ENCODE data around the gene COL27A1.
A peak's percentile ranks its signal among the peaks of the same experiment; 100 is the strongest.

Gene COL27A1

DNA sequence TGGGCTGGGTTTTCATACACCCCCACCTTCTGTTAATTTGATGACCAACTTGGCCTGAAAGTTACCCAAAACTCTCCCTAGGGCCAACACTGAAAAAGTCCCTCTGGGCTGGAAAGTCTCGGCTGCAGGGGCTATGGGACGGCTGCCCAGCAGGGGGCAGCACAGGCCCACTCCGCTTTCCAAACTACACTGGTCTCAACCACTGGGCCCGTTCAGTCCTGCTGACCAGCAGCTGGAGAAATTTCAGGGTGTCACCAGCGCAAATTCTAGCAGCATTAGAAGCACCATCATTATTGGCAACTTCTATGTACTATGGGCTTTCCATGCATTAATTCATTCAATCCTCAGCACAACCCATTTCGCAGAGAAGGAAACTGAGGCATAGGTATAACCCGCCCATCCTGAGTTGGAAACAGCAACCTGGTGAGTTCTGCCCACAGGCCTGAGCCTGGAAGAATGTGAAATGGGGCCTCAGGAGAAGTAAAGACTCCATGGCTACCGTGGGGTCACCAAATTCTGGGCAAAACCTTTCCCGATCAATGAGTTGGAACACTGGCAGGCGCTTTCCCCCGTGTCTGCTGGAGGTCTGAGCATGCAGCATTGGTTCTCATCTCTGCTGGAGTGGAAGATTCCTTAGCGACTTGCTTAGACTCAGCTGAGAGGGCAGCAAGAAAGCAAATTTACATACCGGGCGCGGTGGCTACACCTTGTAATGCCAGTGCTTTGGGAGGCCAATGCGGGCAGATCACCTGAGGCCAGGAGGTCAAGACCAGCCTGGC is 184.0 kb downstream of the COL27A1 start:
- no peaks in the 10 kb centered on the region for H3K79me1 ChIP-seq (ENCODE audit: low read length)
- no peaks in the 10 kb centered on the region for H3K27me3 ChIP-seq (ENCODE audit: insufficient read depth, low read length, poor library complexity)
- no peak overlapping the region for H3K18ac ChIP-seq (ENCODE audit: low read length)
- WGBS (ENCODE audit: extremely low coverage, insufficient coverage, low lambda C conversion rate), result no CpG with 5 or more reads among the region's 16 CpGs
- no peak overlapping the region for H3K23ac ChIP-seq (ENCODE audit: low read length)
- no peak overlapping the region for H2AK5ac ChIP-seq (ENCODE audit: low read length)
- no peak overlapping the region for H2BK5ac ChIP-seq (ENCODE audit: low read length)
- H2BK15ac ChIP-seq (replicated peaks; ENCODE audit: low read depth), result no peak overlapping the region
- no peaks in the 10 kb centered on the region for H3K4me1 ChIP-seq (ENCODE audit: control insufficient read depth, low read depth, low read length)
- H3K4ac ChIP-seq (ENCODE audit: low read depth, low read length), result no peak overlapping the region
- no peak overlapping the region for H4K5ac ChIP-seq (ENCODE audit: low read length)
- H3K36me3 ChIP-seq (ENCODE audit: control insufficient read depth, insufficient read depth, low read length), result no peaks in the 10 kb centered on the region
- H3K56ac ChIP-seq (ENCODE audit: low read length), result no peak overlapping the region
- H3K27ac ChIP-seq (ENCODE audit: low read depth, low read length), result no peak overlapping the region
- no peak overlapping the region for H3K9ac ChIP-seq (ENCODE audit: low read length)
- no peak overlapping the region for H4K8ac ChIP-seq (ENCODE audit: low read depth, low read length)
- no peak overlapping the region for H2BK120ac ChIP-seq (ENCODE audit: low read depth, low read length)
- no peak overlapping the region for H3K4me2 ChIP-seq (ENCODE audit: low read length)
- H3K79me2 ChIP-seq (ENCODE audit: control insufficient read depth, insufficient read depth, low read length), result no peaks in the 10 kb centered on the region
- H3K4me3 ChIP-seq (ENCODE audit: low read length), result no peak overlapping the region
- peak; percentile 55 for DNase-seq

DNA sequence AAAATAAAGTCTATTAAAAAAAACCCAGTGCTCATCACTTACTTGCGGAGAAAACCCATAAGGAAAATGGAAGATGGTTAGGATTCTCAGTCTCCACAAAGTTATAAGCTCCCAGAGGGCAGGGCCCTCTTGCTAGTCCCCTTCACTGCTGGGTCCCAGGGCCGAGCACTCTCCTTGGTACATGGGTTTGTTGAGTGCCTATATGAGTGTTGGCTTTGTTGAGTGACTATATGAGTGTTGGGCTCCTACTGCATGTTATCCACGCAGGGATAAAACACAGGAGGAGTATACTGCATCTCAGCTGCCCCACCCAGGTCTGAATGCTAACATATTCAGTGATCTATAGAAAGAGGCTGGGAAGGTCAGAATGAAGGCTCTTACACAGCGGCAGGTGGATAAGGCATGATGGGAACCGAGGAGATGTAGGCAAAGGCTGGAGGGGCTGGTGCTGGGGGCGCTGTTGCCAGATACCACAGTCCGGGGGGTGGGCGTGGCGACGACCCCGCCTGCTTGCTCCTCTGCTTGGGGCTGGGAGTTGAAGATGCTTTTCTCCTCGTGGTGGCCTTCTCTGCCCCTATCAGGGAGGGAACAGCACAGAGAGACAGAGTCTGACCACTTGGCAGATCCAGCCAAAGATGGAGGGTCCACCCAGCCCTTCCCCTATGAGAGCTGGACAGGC is 186.0 kb downstream of the COL27A1 start:
- Histone ChIP-seq H3K27me3 (ENCODE audit: insufficient read depth, low read length, poor library complexity) (no peaks in the 10 kb centered on the region), H3K79me2 (ENCODE audit: control insufficient read depth, insufficient read depth, low read length) (no peaks in the 10 kb centered on the region), H3K36me3 (ENCODE audit: control insufficient read depth, insufficient read depth, low read length) (no peaks in the 10 kb centered on the region), H3K27ac (ENCODE audit: low read depth, low read length) (no peak overlapping the region), H3K4ac (ENCODE audit: low read depth, low read length) (no peak overlapping the region), H2BK5ac (ENCODE audit: low read length) (no peak overlapping the region), H3K4me1 (ENCODE audit: control insufficient read depth, low read depth, low read length) (no peaks in the 10 kb centered on the region), H4K8ac (ENCODE audit: low read depth, low read length) (no peak overlapping the region), H2BK15ac (replicated peaks; ENCODE audit: low read depth) (no peak overlapping the region), H3K56ac (ENCODE audit: low read length) (no peak overlapping the region), H2BK120ac (ENCODE audit: low read depth, low read length) (no peak overlapping the region), H3K18ac (ENCODE audit: low read length) (no peak overlapping the region), H3K23ac (ENCODE audit: low read length) (no peak overlapping the region), H3K79me1 (ENCODE audit: low read length) (no peaks in the 10 kb centered on the region), H3K4me3 (ENCODE audit: low read length) (no peak overlapping the region), H2AK5ac (ENCODE audit: low read length) (no peak overlapping the region), H4K5ac (ENCODE audit: low read length) (no peak overlapping the region), H3K4me2 (ENCODE audit: low read length) (no peak overlapping the region), H3K9ac (ENCODE audit: low read length) (no peak overlapping the region)
- WGBS (ENCODE audit: extremely low coverage, insufficient coverage, low lambda C conversion rate), result no CpG with 5 or more reads among the region's 12 CpGs
- DNase-seq, result no peak

DNA sequence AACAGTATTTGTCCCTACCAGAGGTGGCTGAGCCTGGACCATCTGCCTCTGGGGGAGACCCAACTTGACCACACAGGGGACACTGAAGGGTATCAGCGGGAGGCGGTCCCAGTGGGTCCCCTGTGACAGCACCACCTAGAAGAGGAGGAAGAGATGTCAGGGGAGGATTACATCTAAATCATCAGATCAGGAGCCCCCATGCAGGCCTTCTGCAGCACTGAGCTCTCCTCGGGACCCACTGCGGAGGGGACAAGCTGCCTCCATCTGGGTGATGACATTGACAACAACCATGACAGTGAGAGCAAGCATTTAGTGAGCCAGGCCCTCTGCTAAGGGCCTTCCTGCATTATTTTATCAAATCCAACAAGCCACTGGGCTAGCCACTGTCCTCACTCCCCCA is 186.7 kb downstream of the COL27A1 start:
- Histone ChIP-seq H3K79me1 (ENCODE audit: low read length) (no peaks in the 10 kb centered on the region), H3K36me3 (ENCODE audit: control insufficient read depth, insufficient read depth, low read length) (no peaks in the 10 kb centered on the region), H2BK15ac (replicated peaks; ENCODE audit: low read depth) (no peak overlapping the region), H3K4me1 (ENCODE audit: control insufficient read depth, low read depth, low read length) (no peaks in the 10 kb centered on the region), H3K4ac (ENCODE audit: low read depth, low read length) (no peak overlapping the region), H3K56ac (ENCODE audit: low read length) (no peak overlapping the region), H3K4me2 (ENCODE audit: low read length) (no peak overlapping the region), H2BK5ac (ENCODE audit: low read length) (no peak overlapping the region), H3K27ac (ENCODE audit: low read depth, low read length) (no peak overlapping the region), H4K8ac (ENCODE audit: low read depth, low read length) (no peak overlapping the region), H3K23ac (ENCODE audit: low read length) (no peak overlapping the region), H2BK120ac (ENCODE audit: low read depth, low read length) (no peak overlapping the region), H3K18ac (ENCODE audit: low read length) (no peak overlapping the region), H3K4me3 (ENCODE audit: low read length) (no peak overlapping the region), H3K79me2 (ENCODE audit: control insufficient read depth, insufficient read depth, low read length) (no peaks in the 10 kb centered on the region), H3K9ac (ENCODE audit: low read length) (no peak overlapping the region), H2AK5ac (ENCODE audit: low read length) (no peak overlapping the region), H3K27me3 (ENCODE audit: insufficient read depth, low read length, poor library complexity) (no peaks in the 10 kb centered on the region), H4K5ac (ENCODE audit: low read length) (no peak overlapping the region)
- no CpG with 5 or more reads among the region's 4 CpGs for WGBS (ENCODE audit: extremely low coverage, insufficient coverage, low lambda C conversion rate)
- no peak for DNase-seq

GRCh38 chr9:114342755-114343440 is 187.6 kb downstream of the COL27A1 start:
- no peak overlapping the region for H3K56ac ChIP-seq (ENCODE audit: low read length)
- no peak overlapping the region for H3K27ac ChIP-seq (ENCODE audit: low read depth, low read length)
- H4K5ac ChIP-seq (ENCODE audit: low read length), result no peak overlapping the region
- H3K4me1 ChIP-seq (ENCODE audit: control insufficient read depth, low read depth, low read length), result no peaks in the 10 kb centered on the region
- no peak overlapping the region for H2BK120ac ChIP-seq (ENCODE audit: low read depth, low read length)
- H3K9ac ChIP-seq (ENCODE audit: low read length), result no peak overlapping the region
- H2BK15ac ChIP-seq (replicated peaks; ENCODE audit: low read depth), result no peak overlapping the region
- H3K23ac ChIP-seq (ENCODE audit: low read length), result no peak overlapping the region
- no peak overlapping the region for H4K8ac ChIP-seq (ENCODE audit: low read depth, low read length)
- H3K27me3 ChIP-seq (ENCODE audit: insufficient read depth, low read length, poor library complexity), result no peaks in the 10 kb centered on the region
- no peaks in the 10 kb centered on the region for H3K79me1 ChIP-seq (ENCODE audit: low read length)
- no peaks in the 10 kb centered on the region for H3K79me2 ChIP-seq (ENCODE audit: control insufficient read depth, insufficient read depth, low read length)
- no peak overlapping the region for H3K4me2 ChIP-seq (ENCODE audit: low read length)
- H2BK5ac ChIP-seq (ENCODE audit: low read length), result no peak overlapping the region
- no peaks in the 10 kb centered on the region for H3K36me3 ChIP-seq (ENCODE audit: control insufficient read depth, insufficient read depth, low read length)
- no peak overlapping the region for H3K4ac ChIP-seq (ENCODE audit: low read depth, low read length)
- H3K18ac ChIP-seq (ENCODE audit: low read length), result no peak overlapping the region
- WGBS (ENCODE audit: extremely low coverage, insufficient coverage, low lambda C conversion rate), result no CpG with 5 or more reads among the region's 5 CpGs
- DNase-seq, result no peak
- H2AK5ac ChIP-seq (ENCODE audit: low read length), result no peak overlapping the region
- no peak overlapping the region for H3K4me3 ChIP-seq (ENCODE audit: low read length)

- Histone ChIP-seq H4K5ac (ENCODE audit: low read length) (no peak overlapping the region), H3K4ac (ENCODE audit: low read depth, low read length) (no peak overlapping the region), H3K9ac (ENCODE audit: low read length) (no peak overlapping the region), H3K27me3 (ENCODE audit: insufficient read depth, low read length, poor library complexity) (no peaks in the 10 kb centered on the region), H2BK120ac (ENCODE audit: low read depth, low read length) (no peak overlapping the region), H3K4me3 (ENCODE audit: low read length) (no peak overlapping the region), H2BK15ac (replicated peaks; ENCODE audit: low read depth) (no peak overlapping the region), H3K4me1 (ENCODE audit: control insufficient read depth, low read depth, low read length) (no peaks in the 10 kb centered on the region), H3K23ac (ENCODE audit: low read length) (no peak overlapping the region), H3K79me2 (ENCODE audit: control insufficient read depth, insufficient read depth, low read length) (no peaks in the 10 kb centered on the region), H4K8ac (ENCODE audit: low read depth, low read length) (no peak overlapping the region), H2AK5ac (ENCODE audit: low read length) (no peak overlapping the region), H3K56ac (ENCODE audit: low read length) (no peak overlapping the region), H3K36me3 (ENCODE audit: control insufficient read depth, insufficient read depth, low read length) (no peaks in the 10 kb centered on the region), H3K27ac (ENCODE audit: low read depth, low read length) (no peak overlapping the region), H2BK5ac (ENCODE audit: low read length) (no peak overlapping the region), H3K4me2 (ENCODE audit: low read length) (no peak overlapping the region), H3K79me1 (ENCODE audit: low read length) (no peaks in the 10 kb centered on the region), H3K18ac (ENCODE audit: low read length) (no peak overlapping the region)
- no peak for DNase-seq
- WGBS (ENCODE audit: extremely low coverage, insufficient coverage, low lambda C conversion rate), result no CpG with 5 or more reads among the region's 9 CpGs
Measured at GRCh38 chr9:114343471-114344187, 188.3 kb downstream of the COL27A1 start.
